Renal cortical epithelial cell (primary cell): Measurements from ENCODE around the gene IL17B. TPM values are rescaled to one million over a fixed set of nuclear protein-coding genes. Genes with fewer than 3 reads are reported as not detected.
"Not testable (repeated sequence)": the region's sequence is repeated elsewhere in the genome, so short reads cannot be mapped to it uniquely, and the experiment has no call there.

Source experiments
- DNase-seq: peaks from one replicate; pipeline ENCODE4 v3.0.0-alpha.2; 2011; ENCODE audit warnings: low read depth
- total RNA-seq: library from RNA; depleted of rRNA; stranded (reverse); fragments of >200 nt; gene quantifications from 2 replicates; pipeline ENCODE4 v1.2.3, GENCODE V29; 2014

Gene IL17B
- total RNA-seq, 1 donor from 2014 or later, result not detected

DNA sequence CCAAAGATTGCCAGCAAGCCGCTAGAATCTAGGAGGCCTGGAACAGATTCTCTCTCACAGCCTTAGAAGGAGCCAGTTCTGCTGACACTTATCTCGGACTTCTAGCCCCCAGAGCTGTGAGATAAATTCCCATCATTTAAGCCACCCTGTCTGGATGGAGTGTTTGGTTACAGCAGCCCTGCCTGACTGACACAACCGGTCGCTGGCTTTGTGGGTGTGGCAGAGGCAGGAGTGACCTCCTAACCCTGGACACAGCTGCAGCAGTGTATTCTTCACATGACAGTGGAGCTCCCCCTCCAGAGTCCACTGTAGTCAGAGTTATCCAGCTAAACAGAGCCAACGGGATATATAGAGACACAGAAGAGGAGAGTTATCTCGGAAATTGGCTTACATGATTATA lies 21.2 kb upstream of the IL17B start:
- no peak for DNase-seq

DNA sequence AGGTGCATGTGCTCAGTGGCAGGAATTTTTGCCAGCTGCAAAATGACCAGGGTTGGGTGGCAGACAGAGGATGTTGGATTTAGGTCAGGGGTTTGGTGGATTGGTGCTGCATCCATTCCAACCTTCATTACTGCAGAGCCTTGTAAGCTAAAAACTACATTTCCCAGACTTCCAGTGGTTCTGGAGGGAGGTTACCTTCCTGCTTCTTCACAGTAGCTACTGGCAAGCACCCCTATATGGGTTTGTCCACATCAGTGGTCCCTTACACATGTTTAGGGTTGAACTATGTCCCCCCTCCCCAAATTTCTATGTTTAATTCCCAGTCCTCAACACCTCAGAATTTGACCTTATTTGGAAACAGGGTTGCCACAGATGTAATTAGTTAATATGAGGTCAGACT lies 20.7 kb upstream of the IL17B start:
- DNase-seq, result no peak

DNA sequence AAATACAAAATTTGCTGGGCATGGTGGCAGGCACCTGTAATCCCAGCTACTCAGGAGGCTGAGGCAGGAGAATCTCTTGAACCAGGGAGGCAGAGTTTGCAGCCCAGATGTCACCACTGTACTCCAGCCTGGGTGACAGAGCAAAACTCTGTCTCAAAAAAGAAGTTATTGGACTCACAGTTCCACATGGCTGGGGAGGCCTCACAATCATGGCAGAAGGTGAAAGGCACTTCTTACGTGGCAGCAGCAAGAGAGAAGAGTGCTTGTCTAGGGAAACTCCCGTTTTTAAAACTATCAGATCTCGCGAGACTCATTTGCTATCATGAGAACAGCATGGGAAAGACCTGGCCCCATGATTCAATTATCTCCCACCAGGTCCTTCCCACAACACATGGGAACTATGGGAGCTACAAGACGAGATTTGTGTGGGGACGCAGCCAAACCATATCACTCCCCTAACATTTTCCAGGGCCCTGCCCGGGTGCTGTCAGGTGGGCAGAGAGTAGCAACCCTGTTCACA lies 19.7 kb upstream of the IL17B start:
- DNase-seq, result not testable (repeated sequence)

GRCh38 chr5:149397530-149397929 lies 18.4 kb upstream of the IL17B start:
- DNase-seq, result peak; percentile 23

DNA sequence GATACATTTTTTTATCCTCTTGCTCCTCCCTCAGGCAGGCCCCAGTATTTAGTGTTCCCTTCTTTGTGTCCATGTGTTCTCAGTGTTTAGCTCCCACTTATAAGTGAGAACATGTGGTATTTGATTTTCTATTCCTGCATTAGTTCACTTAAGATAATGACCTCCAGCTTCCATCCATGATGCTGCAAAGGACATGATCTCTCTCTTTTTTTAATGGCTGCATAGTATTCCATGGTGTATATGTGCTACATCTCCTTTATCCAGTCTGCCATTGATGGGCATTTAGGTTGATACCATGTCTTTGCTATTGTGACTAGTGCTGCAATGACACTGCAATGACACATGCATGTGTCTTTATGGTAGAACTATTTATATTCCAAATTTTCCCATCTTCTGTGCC lies 15.9 kb upstream of the IL17B start:
- not testable (repeated sequence) for DNase-seq

DNA sequence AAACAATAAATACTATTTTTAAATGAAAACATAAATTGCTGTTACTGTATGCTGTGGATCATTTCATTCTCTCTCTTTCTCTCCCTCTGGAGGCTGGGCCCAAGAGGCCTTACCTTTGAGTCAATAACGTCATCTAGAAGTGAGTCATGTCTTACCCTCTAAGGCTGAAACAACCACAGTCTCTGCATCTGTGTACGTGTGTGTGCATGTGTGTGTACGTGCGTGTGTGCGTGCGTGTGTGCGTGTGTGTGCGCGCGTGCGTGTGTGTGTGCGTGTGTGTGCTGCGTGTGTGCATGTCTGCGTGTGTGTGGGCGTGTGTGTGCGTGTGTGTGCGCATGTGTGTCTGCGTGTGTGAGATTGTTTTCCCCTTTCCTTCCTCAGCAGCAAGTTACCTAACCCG lies 13.6 kb upstream of the IL17B start:
- peak; percentile 32 for DNase-seq

- no peak for DNase-seq
Observed at GRCh38 chr5:149391524-149391923, 12.4 kb upstream of the IL17B start.

DNA sequence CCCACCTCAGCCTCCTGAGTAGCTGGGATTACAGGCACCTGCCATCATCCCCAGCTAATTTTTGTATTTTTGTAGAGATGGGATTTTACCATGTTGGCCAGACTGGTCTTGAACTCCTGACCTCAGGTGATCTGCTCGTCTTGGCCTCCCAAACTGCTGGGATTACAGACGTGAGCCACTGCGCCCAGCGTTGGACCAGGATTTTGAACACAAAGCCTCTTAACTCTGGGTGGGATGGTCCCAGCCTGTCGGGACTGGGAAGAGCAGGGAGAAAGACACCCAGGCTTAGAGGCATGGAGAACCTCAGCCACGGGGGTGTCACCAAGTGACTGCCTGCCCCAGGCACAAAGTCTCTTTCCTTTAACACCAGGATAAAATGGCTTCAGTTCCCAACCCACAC lies 12.0 kb upstream of the IL17B start:
- DNase-seq, result not testable (repeated sequence)

DNA sequence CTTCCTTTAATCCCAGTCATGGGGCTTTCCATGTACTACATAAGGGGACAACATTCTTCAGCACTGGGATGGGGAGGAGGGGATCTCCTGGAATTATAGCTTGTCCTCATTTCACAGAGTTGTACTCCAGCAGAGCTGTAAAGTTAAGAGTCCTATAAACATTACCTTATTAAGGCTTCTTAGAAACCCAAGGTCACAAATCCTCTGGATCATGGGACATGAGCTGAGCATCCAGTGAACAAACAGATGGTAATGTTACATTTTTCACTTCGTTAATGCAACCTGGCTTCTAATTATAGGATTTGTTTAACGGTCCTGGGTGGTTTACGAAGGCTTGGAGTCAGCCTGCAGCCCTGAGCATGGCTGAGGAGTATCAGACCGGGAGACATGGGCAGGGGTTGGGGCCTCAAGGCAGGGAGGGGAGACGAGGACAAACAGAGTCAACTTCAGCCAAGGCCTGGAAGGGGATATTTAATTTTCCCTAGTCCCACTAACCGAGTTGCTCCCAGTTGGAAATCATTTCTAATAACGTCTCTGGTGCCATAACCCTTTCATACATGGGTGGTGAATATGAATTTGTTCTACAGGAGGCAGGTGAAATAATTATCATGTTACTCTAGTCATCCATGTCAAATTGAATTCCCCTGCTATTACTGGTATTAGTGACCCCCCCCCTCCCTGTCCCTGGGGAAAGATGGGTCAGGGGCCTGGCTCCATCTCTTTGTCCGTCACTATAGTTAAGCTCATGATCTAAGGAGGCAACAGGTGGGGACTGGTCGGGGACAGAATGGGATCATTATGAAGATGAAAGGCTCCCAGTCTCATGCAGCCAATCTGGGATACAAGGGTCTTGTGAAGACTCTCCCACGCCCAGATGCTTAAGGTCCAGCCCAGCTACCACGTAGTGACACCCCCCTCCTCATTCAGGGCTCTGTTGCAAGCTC lies 10.7 kb upstream of the IL17B start:
- peak; percentile 5 for DNase-seq

GRCh38 chr5:149388498-149389190 lies 9.6 kb upstream of the IL17B start:
- no peak for DNase-seq

GRCh38 chr5:149387982-149388381 lies 8.9 kb upstream of the IL17B start:
- DNase-seq, result peak; percentile 42

DNA sequence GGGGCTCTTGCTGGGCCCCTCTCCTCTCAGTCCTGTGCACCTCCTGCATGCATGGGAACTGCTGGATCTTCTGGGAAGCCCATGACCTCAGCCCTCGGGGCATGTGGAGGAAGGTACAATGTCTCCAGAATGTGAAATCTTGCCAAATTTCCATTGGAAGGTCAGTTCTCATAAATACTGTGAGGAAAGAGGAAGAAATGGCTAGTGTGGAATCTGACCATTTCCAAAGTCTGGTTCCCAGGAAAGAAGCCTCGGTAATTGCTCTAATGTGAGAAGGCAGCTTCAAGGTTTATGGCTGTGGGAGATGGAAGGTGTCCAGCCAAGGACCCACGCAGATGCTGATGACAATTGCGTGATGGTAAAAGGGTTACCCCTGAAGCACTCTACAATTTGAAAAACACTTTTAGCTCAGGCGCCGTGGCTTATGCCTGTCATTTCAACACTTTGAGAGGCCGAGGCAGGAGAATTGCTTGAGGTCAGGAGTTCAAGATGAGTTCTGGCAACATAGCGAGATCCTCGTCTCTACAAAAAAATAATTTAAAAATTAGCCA lies 8.1 kb upstream of the IL17B start:
- peak; percentile 19 for DNase-seq

- no peak for DNase-seq
Observed at GRCh38 chr5:149386166-149386565, 7.1 kb upstream of the IL17B start.

- DNase-seq, result no peak
Observed at GRCh38 chr5:149383399-149383798, 4.3 kb upstream of the IL17B start.

GRCh38 chr5:149382517-149383220 lies 3.6 kb upstream of the IL17B start:
- no peak for DNase-seq

DNA sequence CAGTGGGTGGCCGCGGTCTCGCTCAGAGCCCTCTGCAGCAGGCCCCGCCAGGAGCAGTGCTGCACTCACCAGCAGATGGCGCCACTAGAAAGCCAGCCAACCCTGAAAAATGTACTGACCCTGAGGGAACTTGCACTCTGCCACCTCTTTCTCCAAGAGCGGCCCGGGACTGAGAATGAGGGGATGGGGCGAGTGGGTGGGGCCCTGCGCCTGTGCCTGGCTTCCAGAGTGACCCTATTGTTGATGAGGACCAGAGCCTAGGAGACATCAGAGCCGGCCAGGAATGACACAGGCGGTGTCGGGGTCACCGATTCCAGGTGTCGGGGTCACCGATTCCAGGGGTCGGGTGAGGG lies 2.9 kb upstream of the IL17B start:
- peak; percentile 37 for DNase-seq

DNA sequence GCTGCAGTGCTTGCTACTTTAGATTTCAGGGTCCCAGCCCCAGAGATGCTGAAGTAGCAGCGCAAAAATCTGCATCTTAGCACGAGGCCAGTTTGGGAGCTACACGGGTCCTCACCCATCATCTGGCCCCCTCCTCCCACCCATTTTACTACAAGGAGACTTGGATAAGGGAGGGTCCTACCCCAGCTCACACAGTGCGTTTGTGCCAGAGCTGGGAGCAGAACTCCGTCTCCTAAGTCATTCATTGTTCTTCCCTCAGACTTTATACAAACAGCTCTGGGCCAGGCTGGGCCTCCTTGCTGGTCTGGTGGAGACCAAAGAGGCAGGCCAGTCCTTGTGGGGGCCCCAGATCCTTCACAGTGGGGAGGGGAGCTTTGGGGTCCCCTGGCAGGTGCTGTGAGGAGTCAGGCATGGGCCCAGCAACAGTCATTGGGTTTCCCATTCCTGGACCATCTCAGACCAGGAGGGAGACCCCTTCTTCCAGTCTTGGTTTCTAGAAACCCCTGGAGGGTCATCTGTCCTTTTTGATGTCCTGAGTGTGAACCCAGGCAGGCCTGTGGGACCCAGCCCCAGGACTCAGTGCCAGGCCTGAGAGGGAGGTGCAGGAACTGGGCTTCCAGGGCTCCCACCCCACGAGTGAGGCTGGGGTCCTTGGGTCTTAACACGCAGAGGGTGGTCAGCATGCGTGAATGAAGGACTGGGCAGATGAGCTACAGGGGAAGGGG lies 2.3 kb upstream of the IL17B start:
- no peak for DNase-seq

- DNase-seq, result no peak
Observed at GRCh38 chr5:149380466-149381121, 1.5 kb upstream of the IL17B start.

DNA sequence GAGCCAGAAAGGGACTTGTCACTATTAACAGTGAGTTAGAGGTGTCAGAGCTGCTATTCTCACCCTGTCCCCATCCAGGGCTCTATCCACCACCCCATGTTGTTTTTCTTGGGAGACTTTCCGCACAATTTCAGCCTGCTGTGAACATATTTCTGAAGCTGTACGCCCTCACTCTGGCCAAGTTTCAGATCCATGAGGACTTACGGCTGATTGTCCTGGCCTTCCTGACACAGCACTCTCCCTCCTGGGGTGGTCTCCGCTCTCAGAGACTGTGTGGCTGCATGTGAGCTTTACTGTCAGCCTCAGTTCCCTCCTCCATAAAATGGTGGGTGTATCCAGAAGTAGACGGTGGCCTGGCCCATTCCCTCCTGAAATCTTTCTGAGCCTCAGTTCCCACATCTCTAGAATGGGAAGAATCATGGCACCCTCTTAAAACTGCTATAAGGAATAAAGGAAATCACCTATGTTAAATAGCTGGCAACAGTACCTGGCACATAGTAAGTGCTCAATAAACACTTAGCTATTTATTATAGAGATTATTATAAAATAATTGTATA lies 804 bp upstream of the IL17B start:
- no peak for DNase-seq

GRCh38 chr5:149378241-149378820 lies 761 bp downstream of the IL17B start:
- DNase-seq, result no peak
